Gastroesophageal sphincter (tissue), 3 donors: ENCODE data around the gene EPB41L3.
"Not testable (repeated sequence)": the region's sequence is repeated elsewhere in the genome, so short reads cannot be mapped to it uniquely, and the experiment has no call there.

Experiments
- POLR2A ChIP-seq, 2 donors: fragments of 450-650 bp; IDR thresholded peaks; one replicate each; pipeline ENCODE4 v1.6.1; 2017; ENCODE audit warnings: antibody characterized with exemption in 2 of 2, mild to moderate bottlenecking in 2 of 2, moderate library complexity in 1 of 2
- TF ChIP-seq, protein P1 (sequence below), 4 experiments: fragments of 200-600 bp in 2 of 4; fragments of 450-650 bp in 2 of 4; sonication (generic) in 1 of 4; IDR thresholded peaks; one replicate each; pipeline ENCODE4 v1.5.1; 2017 to 2019; ENCODE audit warnings: antibody characterized with exemption in 4 of 4, mild to moderate bottlenecking in 2 of 4, moderate library complexity in 2 of 4

DNA sequence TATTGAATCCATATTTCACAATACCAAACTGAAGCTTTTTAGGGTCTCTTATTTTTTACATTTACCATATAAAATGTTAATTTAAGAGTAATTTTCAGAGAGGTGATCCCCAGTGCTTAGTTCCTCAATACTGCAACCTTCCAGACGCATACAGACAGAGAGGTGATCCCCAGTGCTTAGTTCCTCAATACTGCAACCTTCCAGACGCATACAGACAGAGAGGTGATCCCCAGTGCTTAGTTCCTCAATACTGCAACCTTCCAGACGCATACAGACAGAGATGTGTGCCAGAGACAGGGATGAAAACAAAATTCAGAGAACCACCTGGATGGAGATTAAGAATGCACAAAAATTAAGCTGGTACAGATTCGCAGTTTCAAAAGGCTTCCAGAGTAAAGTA, 32.3 kb downstream of the EPB41L3 start:
- TF ChIP-seq POLR2A (IDR thresholded peaks at IDR 0.05), result not testable (repeated sequence)
- TF ChIP-seq, protein P1, sequence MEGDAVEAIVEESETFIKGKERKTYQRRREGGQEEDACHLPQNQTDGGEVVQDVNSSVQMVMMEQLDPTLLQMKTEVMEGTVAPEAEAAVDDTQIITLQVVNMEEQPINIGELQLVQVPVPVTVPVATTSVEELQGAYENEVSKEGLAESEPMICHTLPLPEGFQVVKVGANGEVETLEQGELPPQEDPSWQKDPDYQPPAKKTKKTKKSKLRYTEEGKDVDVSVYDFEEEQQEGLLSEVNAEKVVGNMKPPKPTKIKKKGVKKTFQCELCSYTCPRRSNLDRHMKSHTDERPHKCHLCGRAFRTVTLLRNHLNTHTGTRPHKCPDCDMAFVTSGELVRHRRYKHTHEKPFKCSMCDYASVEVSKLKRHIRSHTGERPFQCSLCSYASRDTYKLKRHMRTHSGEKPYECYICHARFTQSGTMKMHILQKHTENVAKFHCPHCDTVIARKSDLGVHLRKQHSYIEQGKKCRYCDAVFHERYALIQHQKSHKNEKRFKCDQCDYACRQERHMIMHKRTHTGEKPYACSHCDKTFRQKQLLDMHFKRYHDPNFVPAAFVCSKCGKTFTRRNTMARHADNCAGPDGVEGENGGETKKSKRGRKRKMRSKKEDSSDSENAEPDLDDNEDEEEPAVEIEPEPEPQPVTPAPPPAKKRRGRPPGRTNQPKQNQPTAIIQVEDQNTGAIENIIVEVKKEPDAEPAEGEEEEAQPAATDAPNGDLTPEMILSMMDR (IDR thresholded peaks at IDR 0.05), result not testable (repeated sequence)
